Measurements from ENCODE around the gene CENPO.
"Not testable (repeated sequence)": the region's sequence is repeated elsewhere in the genome, so short reads cannot be mapped to it uniquely, and the experiment has no call there.

Gene CENPO

DNA sequence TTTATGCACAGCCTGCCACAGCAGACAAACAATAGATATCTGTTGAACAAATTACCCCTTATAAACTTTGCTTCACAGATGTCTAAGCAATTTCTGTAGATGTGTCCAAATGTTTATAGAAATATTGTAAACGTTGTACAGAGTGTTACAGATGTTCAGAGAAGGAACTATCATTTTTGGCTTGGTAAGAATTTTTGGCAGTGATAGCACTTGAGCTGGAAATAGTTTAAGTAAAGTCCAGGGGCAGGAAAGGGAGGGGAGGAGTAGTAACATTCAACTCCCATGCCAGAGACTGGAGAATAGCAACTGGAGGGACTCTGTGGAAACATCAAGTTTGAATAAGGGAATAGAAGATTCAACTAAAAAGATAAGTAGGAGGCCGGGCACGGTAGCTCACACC lies 4.4 kb upstream of the CENPO start:
- no peak for DNase-seq (ENCODE audit: low read depth)

DNA sequence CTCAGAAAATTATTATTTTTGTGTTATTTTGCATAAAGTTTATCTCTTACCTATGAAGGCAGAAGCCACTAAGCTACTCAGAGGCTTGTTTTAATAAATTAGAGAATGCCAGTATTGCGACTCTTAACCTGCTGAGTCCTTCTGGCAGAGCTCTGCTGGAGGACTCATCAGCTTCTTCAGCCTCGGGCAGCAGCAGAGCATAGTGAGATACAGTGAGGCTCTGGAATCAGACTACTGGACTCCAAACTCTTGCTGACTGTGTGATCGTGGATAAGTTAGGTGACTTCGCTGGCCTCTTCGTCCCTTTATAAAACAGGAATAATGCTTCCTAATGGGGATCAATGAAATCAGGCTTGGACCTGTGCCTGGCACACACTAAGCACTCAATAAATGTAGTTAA lies 1.8 kb upstream of the CENPO start:
- no peak for DNase-seq (ENCODE audit: low read depth)

GRCh38 chr2:24792542-24792873 lies 717 bp upstream of the CENPO start:
- no peak for DNase-seq (ENCODE audit: low read depth)

GRCh38 chr2:24793761-24794435 lies 673 bp downstream of the CENPO start:
- DNase-seq (ENCODE audit: low read depth) = no peak

DNA sequence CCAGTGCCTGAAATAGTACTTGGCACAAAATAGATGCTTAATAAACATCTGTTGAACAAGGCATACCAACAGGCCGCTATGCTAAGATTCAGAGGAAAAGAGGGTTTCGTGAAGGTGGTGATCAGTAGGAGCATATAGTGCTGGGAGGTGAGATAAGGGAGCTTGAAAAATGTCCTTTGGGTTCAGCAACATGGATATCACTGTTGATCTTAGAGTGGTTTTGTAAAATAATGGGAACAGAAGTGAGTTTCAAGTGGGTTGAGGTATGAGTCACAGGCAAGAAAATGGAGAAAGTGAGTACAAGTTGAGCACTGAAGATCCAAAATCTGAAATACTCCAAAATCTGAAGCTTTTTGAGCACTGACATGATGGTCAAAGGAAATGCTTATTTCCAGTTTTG lies 4.4 kb downstream of the CENPO start:
- no peak for DNase-seq (ENCODE audit: low read depth)

GRCh38 chr2:24800487-24800886 lies 7.3 kb downstream of the CENPO start:
- not testable (repeated sequence) for DNase-seq (ENCODE audit: low read depth)

DNA sequence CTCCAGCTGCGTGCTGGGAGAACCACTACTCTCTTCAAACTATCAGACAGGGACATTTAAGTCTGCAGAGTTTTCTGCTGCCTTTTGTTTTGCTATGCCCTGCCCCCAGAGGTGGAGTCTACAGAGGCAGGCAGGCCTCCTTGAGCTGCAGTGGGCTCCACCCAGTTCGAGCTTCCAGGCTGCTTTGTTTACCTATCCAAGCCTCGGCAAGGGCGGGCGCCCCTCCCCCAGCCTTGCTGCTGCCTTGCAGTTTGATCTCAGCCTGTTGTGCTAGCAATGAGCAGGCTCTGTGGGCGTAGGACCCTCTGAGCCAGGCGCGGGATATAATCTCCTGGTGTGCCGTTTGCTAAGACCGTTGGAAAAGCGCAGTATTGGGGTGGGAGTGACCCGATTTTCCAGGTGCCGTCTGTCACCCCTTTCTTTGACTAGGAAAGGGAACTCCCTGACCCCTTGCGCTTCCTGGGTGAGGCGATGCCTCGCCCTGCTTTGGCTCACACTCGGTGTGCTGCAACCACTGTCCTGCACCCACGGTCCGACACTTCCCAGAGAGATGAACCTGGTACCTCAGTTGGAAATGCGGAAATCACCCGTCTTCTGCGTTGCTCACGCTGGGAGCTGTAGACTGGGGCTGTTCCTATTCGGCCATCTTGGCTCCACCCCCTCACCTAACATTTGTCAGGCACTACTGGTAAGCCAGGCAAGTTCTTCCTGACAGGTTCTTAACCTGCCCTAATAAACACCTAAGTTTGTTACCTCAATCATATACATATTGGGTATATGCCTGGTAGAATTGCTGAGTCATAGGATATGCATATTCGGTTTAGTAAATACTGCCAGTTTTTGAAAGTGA lies 12.8 kb downstream of the CENPO start:
- DNase-seq (ENCODE audit: low read depth) = not testable (repeated sequence)

GRCh38 chr2:24806661-24807036 lies 13.4 kb downstream of the CENPO start:
- no peak for DNase-seq (ENCODE audit: low read depth)

DNA sequence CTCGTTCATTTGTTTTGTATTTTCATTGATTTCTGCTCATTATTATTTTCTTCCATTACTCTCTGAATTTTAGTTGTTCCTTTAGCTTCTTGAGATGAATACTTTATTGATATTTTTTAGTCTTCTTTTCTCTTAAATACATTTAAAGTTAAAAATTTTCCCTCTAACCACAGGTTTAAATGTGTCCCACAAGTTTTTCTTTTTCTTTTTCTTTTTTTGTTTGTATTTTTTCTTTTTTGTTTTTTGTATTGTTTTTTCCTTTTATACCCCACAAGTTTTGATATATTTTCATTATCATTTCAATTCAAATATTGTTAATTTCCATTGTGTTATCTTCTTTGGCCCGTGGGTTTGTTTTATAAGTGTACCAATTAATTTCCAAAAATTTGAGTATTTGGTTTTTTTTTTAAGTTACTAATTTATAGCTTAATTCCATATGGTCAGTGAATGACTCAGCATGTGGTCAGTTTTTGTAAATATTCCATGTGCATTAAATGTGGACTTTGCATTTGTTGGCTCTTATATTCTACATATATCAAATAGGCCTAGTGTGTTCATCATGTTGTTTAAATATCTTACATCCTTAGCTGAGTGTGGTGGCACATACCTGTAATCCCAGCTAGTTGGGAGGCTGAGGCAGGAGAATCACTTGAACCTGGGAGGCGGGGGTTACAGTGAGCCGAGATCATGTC lies 16.2 kb downstream of the CENPO start:
- DNase-seq (ENCODE audit: low read depth) = no peak

GRCh38 chr2:24813691-24814137 lies 20.5 kb downstream of the CENPO start:
- no peak for DNase-seq (ENCODE audit: low read depth)

DNA sequence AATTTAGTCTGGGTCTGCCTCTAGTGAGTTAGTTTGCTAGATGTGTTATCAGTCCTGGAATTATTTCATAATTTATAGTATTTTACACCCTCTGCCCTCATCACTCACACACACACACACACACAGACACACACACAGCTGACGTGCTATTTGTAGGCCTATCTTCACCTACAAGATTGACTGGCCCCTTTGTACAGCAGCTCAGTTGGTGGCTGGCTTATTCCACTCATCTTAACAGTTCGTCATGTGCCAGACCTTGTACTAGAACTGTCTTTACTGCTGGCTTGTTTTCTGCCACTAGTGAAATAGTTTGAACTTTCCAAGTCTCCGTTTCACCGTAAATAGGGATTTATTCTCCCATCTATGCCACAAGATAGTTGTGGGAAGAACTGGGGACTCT lies 21.3 kb downstream of the CENPO start:
- no peak for DNase-seq (ENCODE audit: low read depth)

GRCh38 chr2:24815171-24815570 lies 21.9 kb downstream of the CENPO start:
- no peak for DNase-seq (ENCODE audit: low read depth)

DNA sequence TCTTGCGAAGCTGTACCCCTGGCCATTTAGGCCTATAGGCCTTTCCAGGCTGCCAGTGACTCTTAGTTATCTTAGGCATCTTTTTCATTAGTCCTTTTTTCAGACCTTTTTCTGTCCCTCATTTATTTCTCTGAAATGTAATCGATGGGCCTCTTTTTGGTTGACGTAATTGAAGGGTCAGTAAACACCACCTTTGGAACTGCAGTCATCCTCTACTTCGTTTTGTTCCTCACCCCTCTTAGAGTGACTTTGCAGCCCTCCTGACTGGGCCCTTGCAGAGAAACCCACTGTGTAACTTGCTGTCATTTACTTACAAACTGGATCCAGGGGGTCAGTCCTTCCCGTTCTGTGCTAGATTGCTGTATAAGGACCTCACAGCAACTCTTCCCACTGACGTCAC lies 23.2 kb downstream of the CENPO start:
- DNase-seq (ENCODE audit: low read depth) = no peak

DNA sequence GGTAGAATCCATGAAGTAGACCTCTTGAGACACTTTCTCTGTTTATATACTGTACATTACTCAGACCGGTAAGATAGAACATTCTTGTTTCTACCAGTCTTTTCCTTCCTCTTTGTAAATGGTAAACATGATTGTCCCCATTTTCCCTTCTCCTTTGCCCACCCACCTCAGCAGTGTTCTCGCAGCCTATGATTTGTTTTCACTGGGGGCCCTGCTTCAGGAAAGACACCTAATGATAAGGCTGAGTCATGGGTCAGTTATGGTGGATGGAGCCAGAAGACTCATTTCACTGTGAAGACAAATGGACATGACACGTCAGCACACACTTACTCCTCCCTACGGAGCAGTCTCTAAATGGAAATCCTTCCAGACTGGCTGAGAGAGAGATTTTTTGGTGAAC lies 23.7 kb downstream of the CENPO start:
- DNase-seq (ENCODE audit: low read depth) = peak; percentile 43

- DNase-seq (ENCODE audit: low read depth) = no peak
These were observed 25.5 kb downstream of the CENPO start for GRCh38 chr2:24818721-24819167.

DNA sequence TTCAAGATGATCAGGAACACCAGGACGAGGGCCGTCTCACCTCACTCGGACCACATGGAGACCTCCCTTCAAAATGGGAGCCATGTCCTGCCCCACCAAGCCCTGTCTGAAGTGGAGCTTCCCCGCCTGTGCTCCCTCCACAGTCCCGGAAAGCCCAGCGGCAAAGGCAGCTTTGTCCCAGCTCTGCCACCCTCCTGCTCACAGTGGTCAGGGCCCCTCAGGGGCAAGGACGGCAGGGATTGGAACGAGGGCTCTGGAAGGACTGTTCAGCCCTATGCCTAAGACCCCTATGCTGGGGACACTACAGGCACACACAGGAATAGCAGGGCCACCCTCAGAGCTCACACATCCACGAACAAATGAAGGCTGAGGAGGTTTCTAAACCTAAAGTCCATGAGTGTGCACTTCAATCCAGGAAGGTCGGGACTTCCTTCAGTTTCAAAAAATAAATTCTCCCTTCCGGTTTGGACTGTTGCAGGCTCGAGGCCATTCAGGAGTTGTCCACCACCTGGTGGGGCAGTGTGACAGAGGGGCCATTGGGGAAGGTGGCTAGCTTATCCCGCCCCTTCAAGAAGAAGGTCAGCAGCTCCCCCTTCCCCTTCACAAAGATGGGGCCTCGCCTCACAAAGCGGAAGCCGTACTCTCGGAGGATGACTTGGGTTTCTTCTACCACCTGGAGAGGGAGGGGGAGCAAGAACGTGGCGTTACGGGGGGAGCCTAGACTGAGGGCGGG lies 26.4 kb downstream of the CENPO start:
- DNase-seq (ENCODE audit: low read depth) = no peak

- no peak for DNase-seq (ENCODE audit: low read depth)
These were observed 26.9 kb downstream of the CENPO start for GRCh38 chr2:24820175-24820513.

DNA sequence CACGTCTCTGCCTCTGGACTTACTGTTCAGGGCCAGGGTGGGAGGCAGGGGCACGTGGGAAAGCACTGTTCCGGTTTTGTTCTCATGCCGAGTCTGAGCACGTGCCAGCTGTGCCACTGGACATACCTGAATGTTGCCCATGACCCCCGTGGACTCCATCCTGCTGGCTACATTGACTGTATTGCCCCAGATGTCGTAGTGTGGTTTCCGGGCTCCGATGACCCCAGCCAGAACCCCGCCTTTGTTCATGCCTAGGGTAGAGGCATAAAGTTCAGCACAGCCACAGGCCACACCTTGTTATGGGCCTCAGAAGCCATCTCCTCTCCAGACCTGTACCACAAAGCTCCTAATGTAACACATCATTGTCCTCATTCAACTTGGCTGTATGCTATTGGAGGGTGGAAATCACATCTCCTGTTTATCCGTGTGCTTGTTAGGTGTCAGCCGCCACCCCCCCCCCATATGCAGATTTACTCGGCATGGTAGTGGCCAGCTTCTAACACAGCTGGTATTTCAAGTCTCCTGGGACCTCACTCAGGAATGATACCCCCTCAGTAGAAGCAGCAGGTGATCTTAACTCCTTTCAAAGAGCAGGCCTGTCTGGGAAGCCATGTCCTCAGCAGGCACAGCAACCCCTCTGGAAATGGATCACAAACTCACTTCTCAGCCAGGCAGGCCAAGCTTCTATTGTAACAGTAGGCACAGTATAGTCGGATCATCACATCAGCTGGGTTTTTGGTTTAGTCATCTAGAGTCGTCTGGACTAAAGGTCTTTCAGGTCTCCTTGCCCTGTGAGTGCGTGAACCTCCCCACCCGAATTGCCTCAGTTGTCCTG lies 27.6 kb downstream of the CENPO start:
- DNase-seq (ENCODE audit: low read depth) = no peak

- no peak for DNase-seq (ENCODE audit: low read depth)
These were observed 28.2 kb downstream of the CENPO start for GRCh38 chr2:24821433-24821891.

DNA sequence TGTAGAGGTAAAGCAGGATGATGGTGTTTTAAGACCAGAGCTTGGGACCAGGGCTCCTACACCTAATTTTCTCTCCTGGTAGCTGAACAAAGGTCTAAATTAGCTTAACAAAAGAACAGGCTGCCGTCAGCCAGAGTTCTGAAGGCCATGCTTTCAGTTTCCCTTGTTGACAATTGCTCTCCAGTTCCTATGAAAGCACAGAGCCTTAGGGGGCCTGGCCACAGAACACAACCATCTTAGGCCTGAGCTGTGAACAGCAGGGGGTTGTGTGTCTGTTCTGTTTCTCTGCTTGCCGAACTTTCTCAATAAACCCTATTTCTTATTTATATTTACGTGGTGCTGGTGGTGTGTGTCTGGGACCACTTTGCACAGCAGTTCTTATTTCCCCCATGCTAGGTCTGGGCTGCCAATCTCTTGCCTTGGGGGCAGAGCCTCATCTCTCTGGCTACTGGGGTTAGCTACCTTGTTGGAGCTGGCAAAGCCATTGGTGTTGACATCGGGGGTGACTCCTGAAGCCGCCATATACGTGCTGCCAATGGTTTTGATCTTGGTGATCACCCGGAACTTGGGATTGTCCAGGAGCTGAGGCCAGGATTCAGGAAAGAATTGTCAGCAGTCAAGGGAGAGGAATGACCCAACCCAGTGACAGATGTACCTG lies 29.0 kb downstream of the CENPO start:
- DNase-seq (ENCODE audit: low read depth) = no peak

DNA sequence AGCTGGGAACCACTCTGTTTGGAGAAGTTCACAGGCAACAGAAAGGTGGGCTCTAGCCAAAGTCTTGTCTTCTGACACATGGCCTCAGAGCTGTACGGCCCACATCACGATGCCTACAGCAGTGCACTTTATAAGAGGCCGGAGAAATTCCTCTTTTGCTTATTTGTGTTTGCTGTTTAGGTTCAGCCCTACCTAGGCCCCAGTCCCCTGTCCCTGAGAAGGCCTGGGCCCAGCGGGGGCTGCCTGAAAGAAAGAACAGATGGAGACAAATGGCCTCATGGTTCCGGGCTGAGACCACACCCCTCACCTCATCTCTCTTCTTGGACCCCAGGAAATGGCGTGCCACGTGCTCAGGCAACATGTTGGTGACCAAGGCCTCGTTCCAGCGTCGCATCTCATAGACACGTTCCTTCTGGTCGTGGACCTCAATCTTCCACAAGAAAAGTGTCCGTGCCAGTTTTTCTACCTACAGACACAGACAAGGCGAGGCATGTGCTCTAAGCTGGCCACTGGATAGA lies 30.9 kb downstream of the CENPO start:
- no peak for DNase-seq (ENCODE audit: low read depth)

All from HS-27A (cell line).